ENCODE measurements around the gene PIGN.

Gene PIGN

GRCh38 chr18:62186774-62187542 lies at the start of gene PIGN, which contains the start of gene RELCH:
TSS of gene PIGN (minus strand) at chr18:62187056. CDS start at chr18:62161353, 25,703 bp downstream.
TSS of gene RELCH (plus strand) at chr18:62187255. CDS start at chr18:62187506, 251 bp downstream.
- DNase-seq (ENCODE audit: low read depth), result peak; percentile 88

GRCh38 chr18:62236252-62236651 lies 49.4 kb upstream of the PIGN start:
- no peak for DNase-seq (ENCODE audit: low read depth)

GRCh38 chr18:62226047-62226446 lies 39.2 kb upstream of the PIGN start:
- DNase-seq (ENCODE audit: low read depth), result no peak

- no peak for DNase-seq (ENCODE audit: low read depth)
Measured at GRCh38 chr18:62224229-62224628, 37.4 kb upstream of the PIGN start.

- no peak for DNase-seq (ENCODE audit: low read depth)
Measured at GRCh38 chr18:62214790-62215189, 27.9 kb upstream of the PIGN start.

- no peak for DNase-seq (ENCODE audit: low read depth)
Measured at GRCh38 chr18:62211325-62211828, 24.5 kb upstream of the PIGN start.

GRCh38 chr18:62210138-62210537 lies 23.3 kb upstream of the PIGN start:
- DNase-seq (ENCODE audit: low read depth), result no peak

- DNase-seq (ENCODE audit: low read depth), result no peak
Measured at GRCh38 chr18:62209046-62209445, 22.2 kb upstream of the PIGN start.

- DNase-seq (ENCODE audit: low read depth), result no peak
Measured at GRCh38 chr18:62206593-62206992, 19.7 kb upstream of the PIGN start.

- no peak for DNase-seq (ENCODE audit: low read depth)
Measured at GRCh38 chr18:62205824-62206223, 19.0 kb upstream of the PIGN start.

GRCh38 chr18:62201870-62202269 lies 15.0 kb upstream of the PIGN start:
- DNase-seq (ENCODE audit: low read depth), result no peak

GRCh38 chr18:62200121-62200914 lies 13.5 kb upstream of the PIGN start:
- no peak for DNase-seq (ENCODE audit: low read depth)

GRCh38 chr18:62199629-62200028 lies 12.8 kb upstream of the PIGN start:
- no peak for DNase-seq (ENCODE audit: low read depth)

GRCh38 chr18:62198259-62198658 lies 11.4 kb upstream of the PIGN start:
- no peak for DNase-seq (ENCODE audit: low read depth)

- no peak for DNase-seq (ENCODE audit: low read depth)
Measured at GRCh38 chr18:62196980-62197379, 10.1 kb upstream of the PIGN start.

- no peak for DNase-seq (ENCODE audit: low read depth)
Measured at GRCh38 chr18:62196079-62196478, 9.2 kb upstream of the PIGN start.

- no peak for DNase-seq (ENCODE audit: low read depth)
Measured at GRCh38 chr18:62189208-62189607, 2.4 kb upstream of the PIGN start.

- DNase-seq (ENCODE audit: low read depth), result peak; percentile 9
Measured at GRCh38 chr18:62187543-62188510, 971 bp upstream of the PIGN start.

GRCh38 chr18:62186499-62186773 lies 420 bp downstream of the PIGN start:
- no peak for DNase-seq (ENCODE audit: low read depth)

GRCh38 chr18:62183578-62184195 lies 3.2 kb downstream of the PIGN start:
- no peak for DNase-seq (ENCODE audit: low read depth)

- DNase-seq (ENCODE audit: low read depth), result no peak
Measured at GRCh38 chr18:62182220-62182619, 4.6 kb downstream of the PIGN start.

GRCh38 chr18:62179213-62179612 lies 7.6 kb downstream of the PIGN start:
- DNase-seq (ENCODE audit: low read depth), result no peak

Measured in activated T-helper 9 cell treated with anti-CD3 and anti-CD28 coated beads, Interleukin-2, amount 50 U/mL, for 16 hours (primary cell).